ENCODE data around the gene TBCK. TPM values are rescaled to one million over a fixed set of nuclear protein-coding genes. Genes with fewer than 3 reads are reported as not detected.
"Not testable (repeated sequence)": the region's sequence is repeated elsewhere in the genome, so short reads cannot be mapped to it uniquely, and the experiment has no call there.

TBCK gene
- total RNA-seq, 2 donors from 2014 or later = 28.8 to 40.0 TPM

- H3K4me3 Mint-ChIP-seq = no peak overlapping the region
- H3K27ac Mint-ChIP-seq = no peak overlapping the region
- H3K36me3 Mint-ChIP-seq (ENCODE audit: low read depth) = peaks cover 60% of the 10 kb centered on the region
- peaks cover 18% of the 10 kb centered on the region for H3K9me3 Mint-ChIP-seq
- no peak for ATAC-seq (replicated peaks)
- H3K4me1 Mint-ChIP-seq = no peaks in the 10 kb centered on the region
- no peaks in the 10 kb centered on the region for H3K27me3 Mint-ChIP-seq
Measured at GRCh38 chr4:106116025-106116424, 200.0 kb downstream of the TBCK start.

- no peak for ATAC-seq (replicated peaks)
- Mint-ChIP-seq H3K9me3 (peaks cover 22% of the 10 kb centered on the region), H3K36me3 (ENCODE audit: low read depth) (peaks cover 77% of the 10 kb centered on the region), H3K27me3 (no peaks in the 10 kb centered on the region), H3K27ac (no peak overlapping the region), H3K4me3 (no peak overlapping the region), H3K4me1 (no peaks in the 10 kb centered on the region)
Measured at GRCh38 chr4:106114270-106114669, 201.7 kb downstream of the TBCK start.

- not testable (repeated sequence) for ATAC-seq (replicated peaks); H3K4me3 Mint-ChIP-seq
- peaks cover 100% of the 10 kb centered on the region for H3K36me3 Mint-ChIP-seq (ENCODE audit: low read depth)
Measured at GRCh38 chr4:106111778-106112469, 204.1 kb downstream of the TBCK start.

GRCh38 chr4:106109929-106110328 is 206.1 kb downstream of the TBCK start:
- no peaks in the 10 kb centered on the region for H3K4me1 Mint-ChIP-seq
- peaks cover 100% of the 10 kb centered on the region for H3K36me3 Mint-ChIP-seq (ENCODE audit: low read depth)
- H3K27me3 Mint-ChIP-seq = no peaks in the 10 kb centered on the region
- peaks cover 40% of the 10 kb centered on the region for H3K9me3 Mint-ChIP-seq
- no peak overlapping the region for H3K4me3 Mint-ChIP-seq
- no peak for ATAC-seq (replicated peaks)
- no peak overlapping the region for H3K27ac Mint-ChIP-seq

More at GRCh38 chr4:106111778-106112469, 204.1 kb downstream of the TBCK start:
- H3K27ac Mint-ChIP-seq, H3K4me1 Mint-ChIP-seq, H3K27me3 Mint-ChIP-seq: not testable (repeated sequence)
- peaks cover 37% of the 10 kb centered on the region for H3K9me3 Mint-ChIP-seq

GRCh38 chr4:106105697-106106096 is 210.3 kb downstream of the TBCK start:
- Mint-ChIP-seq H3K4me3 (no peak overlapping the region), H3K36me3 (ENCODE audit: low read depth) (peaks cover 86% of the 10 kb centered on the region), H3K27ac (no peak overlapping the region), H3K9me3 (peaks cover 25% of the 10 kb centered on the region), H3K27me3 (no peaks in the 10 kb centered on the region), H3K4me1 (no peaks in the 10 kb centered on the region)
- no peak for ATAC-seq (replicated peaks)

- no peak for ATAC-seq (replicated peaks)
- H3K9me3 Mint-ChIP-seq = peaks cover 23% of the 10 kb centered on the region
- no peak overlapping the region for H3K4me3 Mint-ChIP-seq
- peaks cover 83% of the 10 kb centered on the region for H3K36me3 Mint-ChIP-seq (ENCODE audit: low read depth)
- H3K4me1 Mint-ChIP-seq = no peaks in the 10 kb centered on the region
- no peak overlapping the region for H3K27ac Mint-ChIP-seq
- H3K27me3 Mint-ChIP-seq = no peaks in the 10 kb centered on the region
Measured at GRCh38 chr4:106104276-106104675, 211.7 kb downstream of the TBCK start.

- H3K9me3 Mint-ChIP-seq = peaks cover 6% of the 10 kb centered on the region
- no peak for ATAC-seq (replicated peaks)
- H3K27ac Mint-ChIP-seq = no peak overlapping the region
- peaks cover 76% of the 10 kb centered on the region for H3K36me3 Mint-ChIP-seq (ENCODE audit: low read depth)
- no peaks in the 10 kb centered on the region for H3K4me1 Mint-ChIP-seq
- H3K4me3 Mint-ChIP-seq = no peak overlapping the region
- no peaks in the 10 kb centered on the region for H3K27me3 Mint-ChIP-seq
Measured at GRCh38 chr4:106096454-106096853, 219.6 kb downstream of the TBCK start.

- H3K27me3 Mint-ChIP-seq = no peaks in the 10 kb centered on the region
- no peaks in the 10 kb centered on the region for H3K4me1 Mint-ChIP-seq
- no peak overlapping the region for H3K4me3 Mint-ChIP-seq
- H3K36me3 Mint-ChIP-seq (ENCODE audit: low read depth) = peaks cover 79% of the 10 kb centered on the region
- no peak for ATAC-seq (replicated peaks)
- H3K27ac Mint-ChIP-seq = peak overlapping the region; percentile 31
- H3K9me3 Mint-ChIP-seq = peaks cover 11% of the 10 kb centered on the region
Measured at GRCh38 chr4:106095408-106095807, 220.6 kb downstream of the TBCK start.

- Mint-ChIP-seq H3K27me3 (no peaks in the 10 kb centered on the region), H3K27ac (no peak overlapping the region), H3K4me3 (no peak overlapping the region), H3K4me1 (no peaks in the 10 kb centered on the region), H3K9me3 (peaks cover 12% of the 10 kb centered on the region), H3K36me3 (ENCODE audit: low read depth) (peaks cover 90% of the 10 kb centered on the region)
- no peak for ATAC-seq (replicated peaks)
Measured at GRCh38 chr4:106092361-106093040, 223.5 kb downstream of the TBCK start.

GRCh38 chr4:106090826-106091225 is 225.2 kb downstream of the TBCK start:
- H3K4me3 Mint-ChIP-seq = no peak overlapping the region
- H3K4me1 Mint-ChIP-seq = no peaks in the 10 kb centered on the region
- H3K27ac Mint-ChIP-seq = no peak overlapping the region
- no peaks in the 10 kb centered on the region for H3K27me3 Mint-ChIP-seq
- peaks cover 14% of the 10 kb centered on the region for H3K9me3 Mint-ChIP-seq
- no peak for ATAC-seq (replicated peaks)
- peaks cover 89% of the 10 kb centered on the region for H3K36me3 Mint-ChIP-seq (ENCODE audit: low read depth)

GRCh38 chr4:106083065-106083464 is 232.9 kb downstream of the TBCK start:
- no peak for ATAC-seq (replicated peaks)
- Mint-ChIP-seq H3K36me3 (ENCODE audit: low read depth) (peaks cover 87% of the 10 kb centered on the region), H3K27me3 (no peaks in the 10 kb centered on the region), H3K4me3 (no peak overlapping the region), H3K4me1 (no peaks in the 10 kb centered on the region), H3K9me3 (peaks cover 33% of the 10 kb centered on the region), H3K27ac (no peak overlapping the region)

GRCh38 chr4:106080376-106080775 is 235.6 kb downstream of the TBCK start:
- no peak for ATAC-seq (replicated peaks)
- Mint-ChIP-seq H3K4me3 (no peak overlapping the region), H3K9me3 (peaks cover 35% of the 10 kb centered on the region), H3K27me3 (no peaks in the 10 kb centered on the region), H3K36me3 (ENCODE audit: low read depth) (peaks cover 91% of the 10 kb centered on the region), H3K4me1 (no peaks in the 10 kb centered on the region), H3K27ac (no peak overlapping the region)

GRCh38 chr4:106079616-106080015 is 236.4 kb downstream of the TBCK start:
- Mint-ChIP-seq H3K27ac (no peak overlapping the region), H3K36me3 (ENCODE audit: low read depth) (peaks cover 88% of the 10 kb centered on the region), H3K27me3 (no peaks in the 10 kb centered on the region), H3K4me1 (no peaks in the 10 kb centered on the region), H3K4me3 (no peak overlapping the region), H3K9me3 (peaks cover 31% of the 10 kb centered on the region)
- ATAC-seq (replicated peaks) = no peak

GRCh38 chr4:106065018-106065417 is 251.0 kb downstream of the TBCK start:
- ATAC-seq (replicated peaks) = no peak
- H3K27ac Mint-ChIP-seq = no peak overlapping the region
- no peaks in the 10 kb centered on the region for H3K4me1 Mint-ChIP-seq
- H3K36me3 Mint-ChIP-seq (ENCODE audit: low read depth) = no peaks in the 10 kb centered on the region
- H3K9me3 Mint-ChIP-seq = no peaks in the 10 kb centered on the region
- no peaks in the 10 kb centered on the region for H3K27me3 Mint-ChIP-seq
- H3K4me3 Mint-ChIP-seq = no peak overlapping the region

- H3K9me3 Mint-ChIP-seq = no peaks in the 10 kb centered on the region
- no peak for ATAC-seq (replicated peaks)
- H3K27me3 Mint-ChIP-seq = no peaks in the 10 kb centered on the region
- H3K4me1 Mint-ChIP-seq = no peaks in the 10 kb centered on the region
- no peak overlapping the region for H3K4me3 Mint-ChIP-seq
- no peak overlapping the region for H3K27ac Mint-ChIP-seq
- no peaks in the 10 kb centered on the region for H3K36me3 Mint-ChIP-seq (ENCODE audit: low read depth)
Measured at GRCh38 chr4:106063009-106063408, 253.0 kb downstream of the TBCK start.

Data from activated T-helper 17 cell treated with anti-CD3 and anti-CD28 coated beads, Interleukin-2, amount 50 U/mL, for 72 hours (primary cell).